Coronary artery (tissue), 2 donors: ENCODE measurements around the gene STK17A.

Experiments used
- DNase-seq: peaks from one replicate; pipeline ENCODE4 v3.0.0-alpha.2; 2017; ENCODE audit warnings: low spot score
- H3K27ac ChIP-seq, 2 donors: fragments of 200-600 bp; sonication (generic); one replicate each; pipeline ENCODE4 v1.5.1; 2016 to 2019
- H3K4me3 ChIP-seq: fragments of 200-600 bp; sonication (generic); 2 replicates; pipeline ENCODE4 v1.5.1; 2016; ENCODE audit warnings: mild to moderate bottlenecking, moderate library complexity
- TF ChIP-seq, protein P1 (sequence below): fragments of 200-600 bp; sonication (generic); IDR thresholded peaks from one replicate; pipeline ENCODE4 v1.5.1; 2019; ENCODE audit warnings: antibody characterized with exemption

The STK17A gene

DNA sequence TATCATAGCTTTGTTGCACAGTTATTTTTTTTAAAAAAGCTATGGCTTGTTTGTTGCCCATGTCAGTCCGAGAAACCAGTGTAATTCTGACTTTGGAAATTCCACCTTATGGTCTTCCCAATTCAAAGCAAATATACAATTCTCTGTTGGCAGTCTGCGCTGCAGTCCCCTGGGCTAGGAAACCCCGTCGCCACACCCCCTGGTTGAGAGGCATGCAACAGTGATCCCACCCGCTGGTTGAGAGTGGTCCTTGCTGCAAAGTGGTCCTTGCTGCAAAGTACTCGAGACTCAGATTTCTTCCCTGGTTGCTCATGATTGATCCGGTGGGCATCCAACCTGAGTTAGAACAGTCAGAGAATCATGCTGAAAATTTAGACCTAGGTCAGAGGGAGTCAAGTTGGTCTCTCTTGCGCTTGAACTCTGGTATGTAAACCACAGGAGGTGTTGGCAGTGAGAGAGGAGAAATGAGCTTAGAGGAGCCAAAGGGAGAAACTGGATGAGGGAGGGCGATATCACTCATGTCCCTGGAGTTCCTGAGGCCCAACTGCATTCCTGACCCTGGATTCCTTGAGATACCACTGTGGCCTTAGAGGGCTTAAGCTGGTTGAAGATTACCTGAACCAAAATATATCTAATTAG lies 45.0 kb upstream of the STK17A start:
- TF ChIP-seq, protein P1, sequence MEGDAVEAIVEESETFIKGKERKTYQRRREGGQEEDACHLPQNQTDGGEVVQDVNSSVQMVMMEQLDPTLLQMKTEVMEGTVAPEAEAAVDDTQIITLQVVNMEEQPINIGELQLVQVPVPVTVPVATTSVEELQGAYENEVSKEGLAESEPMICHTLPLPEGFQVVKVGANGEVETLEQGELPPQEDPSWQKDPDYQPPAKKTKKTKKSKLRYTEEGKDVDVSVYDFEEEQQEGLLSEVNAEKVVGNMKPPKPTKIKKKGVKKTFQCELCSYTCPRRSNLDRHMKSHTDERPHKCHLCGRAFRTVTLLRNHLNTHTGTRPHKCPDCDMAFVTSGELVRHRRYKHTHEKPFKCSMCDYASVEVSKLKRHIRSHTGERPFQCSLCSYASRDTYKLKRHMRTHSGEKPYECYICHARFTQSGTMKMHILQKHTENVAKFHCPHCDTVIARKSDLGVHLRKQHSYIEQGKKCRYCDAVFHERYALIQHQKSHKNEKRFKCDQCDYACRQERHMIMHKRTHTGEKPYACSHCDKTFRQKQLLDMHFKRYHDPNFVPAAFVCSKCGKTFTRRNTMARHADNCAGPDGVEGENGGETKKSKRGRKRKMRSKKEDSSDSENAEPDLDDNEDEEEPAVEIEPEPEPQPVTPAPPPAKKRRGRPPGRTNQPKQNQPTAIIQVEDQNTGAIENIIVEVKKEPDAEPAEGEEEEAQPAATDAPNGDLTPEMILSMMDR: no peak
- Histone ChIP-seq H3K4me3 (no peak overlapping the region), H3K27ac (no peak overlapping the region)
- DNase-seq: no peak

DNA sequence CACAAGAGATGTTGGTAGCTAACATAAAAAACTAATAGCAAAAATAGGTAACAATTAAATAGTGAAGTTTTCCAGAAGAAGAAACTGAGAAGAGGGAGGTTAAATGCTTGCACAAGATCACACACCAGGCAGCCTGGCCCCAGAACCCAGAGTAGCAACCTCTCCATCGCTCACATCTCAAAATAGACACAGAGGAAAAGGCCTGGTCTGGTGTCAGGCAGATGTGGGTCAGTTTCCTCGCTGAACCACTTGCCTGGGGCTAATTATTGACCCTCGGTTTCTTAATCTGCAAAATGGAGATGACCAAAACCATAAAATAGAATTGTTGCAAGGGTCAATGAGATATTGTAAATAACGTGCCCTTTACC lies 44.5 kb upstream of the STK17A start:
- DNase-seq: no peak
- Histone ChIP-seq H3K4me3 (no peak overlapping the region), H3K27ac (no peak overlapping the region)
- TF ChIP-seq, protein P1: no peak

GRCh38 chr7:43540471-43540870 lies 42.4 kb upstream of the STK17A start:
- Histone ChIP-seq H3K4me3 (no peak overlapping the region), H3K27ac (no peak overlapping the region)
- DNase-seq: no peak
- TF ChIP-seq, protein P1: no peak

DNA sequence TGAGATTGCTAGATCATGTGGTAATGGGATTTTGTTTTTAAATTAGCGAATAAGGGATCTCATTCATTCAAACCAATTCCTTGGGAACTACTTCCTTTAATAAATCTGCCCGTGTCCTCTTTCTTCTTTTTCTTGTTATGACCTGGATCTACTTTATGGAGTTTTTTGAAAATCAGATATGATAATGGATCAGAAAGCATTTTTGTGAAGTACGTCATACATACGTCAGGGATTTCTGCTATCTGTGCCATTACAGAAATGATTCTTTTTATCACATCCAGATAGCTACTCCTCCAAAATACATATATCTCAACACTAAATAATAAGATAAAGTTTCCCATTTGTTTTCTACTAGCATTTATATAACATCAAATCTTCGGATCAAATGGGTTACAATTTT lies 40.2 kb upstream of the STK17A start:
- TF ChIP-seq, protein P1: no peak
- no peak for DNase-seq
- Histone ChIP-seq H3K27ac (no peak overlapping the region), H3K4me3 (no peak overlapping the region)

- DNase-seq: no peak
- TF ChIP-seq, protein P1: no peak
- Histone ChIP-seq H3K27ac (no peak overlapping the region), H3K4me3 (no peak overlapping the region)
These were observed 36.7 kb upstream of the STK17A start for GRCh38 chr7:43546231-43546630.

GRCh38 chr7:43550427-43550826 lies 32.5 kb upstream of the STK17A start:
- no peak overlapping the region for H3K4me3 ChIP-seq
- H3K27ac ChIP-seq: no peak overlapping the region
- no peak for DNase-seq
- TF ChIP-seq, protein P1: no peak

- TF ChIP-seq, protein P1: no peak
- H3K27ac ChIP-seq: no peak overlapping the region
- no peak for DNase-seq
These were observed 30.8 kb upstream of the STK17A start for GRCh38 chr7:43552122-43552521.

More at GRCh38 chr7:43552122-43552521, 30.8 kb upstream of the STK17A start:
- no peak overlapping the region for H3K4me3 ChIP-seq
